ENCODE data around the gene OR6M1. TPM values are rescaled to one million over a fixed set of nuclear protein-coding genes. Genes with fewer than 3 reads are reported as not detected.

The OR6M1 gene
- total RNA-seq, 1 experiment from 2014 or later = not detected

DNA sequence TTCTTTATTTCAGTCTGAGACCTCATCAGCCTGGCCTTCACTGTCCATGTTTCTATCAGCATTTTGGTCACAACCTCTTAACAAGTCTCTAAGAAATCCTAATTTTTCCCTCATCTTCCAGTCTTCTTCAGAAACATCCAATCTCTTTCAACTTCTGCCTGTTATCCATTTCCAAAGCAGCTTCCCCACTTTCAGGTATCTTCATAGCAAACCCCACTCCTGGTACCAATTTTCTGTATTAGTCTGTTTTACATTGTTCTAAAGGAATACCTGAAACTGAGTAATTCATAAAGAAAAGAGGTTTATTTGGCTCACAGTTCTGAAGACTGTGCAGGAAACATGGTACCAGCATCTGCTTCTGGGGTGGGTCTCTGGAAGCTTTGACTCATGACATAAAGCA, 43.7 kb downstream of the OR6M1 start:
- Histone ChIP-seq H3K9me2 (ENCODE audit: insufficient read depth) (no peaks in the 10 kb centered on the region), H3K4me2 (no peak overlapping the region), H3K79me2 (ENCODE audit: low read depth) (no peaks in the 10 kb centered on the region), H3K4me3 (no peak overlapping the region), H3K4me1 (replicated peaks; ENCODE audit: insufficient read depth) (no peaks in the 10 kb centered on the region), H3K27me3 (ENCODE audit: insufficient read depth, low read depth) (peaks cover 22% of the 10 kb centered on the region), H3K36me3 (ENCODE audit: low read depth) (no peaks in the 10 kb centered on the region), H2AFZ (no peak overlapping the region), H3F3A (ENCODE audit: insufficient read depth, low read depth) (no peaks in the 10 kb centered on the region), H3K27ac (no peak overlapping the region), H3K9me3 (ENCODE audit: insufficient read depth, low read depth) (no peaks in the 10 kb centered on the region), H4K20me1 (ENCODE audit: insufficient read depth) (no peaks in the 10 kb centered on the region)
- BruUV-seq (replicated peaks) = no TSS peak
- POLR2A ChIA-PET (ENCODE audit: unreplicated experiment) = no interaction called here
- intact Hi-C loops (cut with micrococcal nuclease; ENCODE audit: unreplicated experiment) = no loop called here
- no peak for DNase-seq
- CTCF ChIA-PET = no interaction called here
- TF ChIP-seq, protein P1, sequence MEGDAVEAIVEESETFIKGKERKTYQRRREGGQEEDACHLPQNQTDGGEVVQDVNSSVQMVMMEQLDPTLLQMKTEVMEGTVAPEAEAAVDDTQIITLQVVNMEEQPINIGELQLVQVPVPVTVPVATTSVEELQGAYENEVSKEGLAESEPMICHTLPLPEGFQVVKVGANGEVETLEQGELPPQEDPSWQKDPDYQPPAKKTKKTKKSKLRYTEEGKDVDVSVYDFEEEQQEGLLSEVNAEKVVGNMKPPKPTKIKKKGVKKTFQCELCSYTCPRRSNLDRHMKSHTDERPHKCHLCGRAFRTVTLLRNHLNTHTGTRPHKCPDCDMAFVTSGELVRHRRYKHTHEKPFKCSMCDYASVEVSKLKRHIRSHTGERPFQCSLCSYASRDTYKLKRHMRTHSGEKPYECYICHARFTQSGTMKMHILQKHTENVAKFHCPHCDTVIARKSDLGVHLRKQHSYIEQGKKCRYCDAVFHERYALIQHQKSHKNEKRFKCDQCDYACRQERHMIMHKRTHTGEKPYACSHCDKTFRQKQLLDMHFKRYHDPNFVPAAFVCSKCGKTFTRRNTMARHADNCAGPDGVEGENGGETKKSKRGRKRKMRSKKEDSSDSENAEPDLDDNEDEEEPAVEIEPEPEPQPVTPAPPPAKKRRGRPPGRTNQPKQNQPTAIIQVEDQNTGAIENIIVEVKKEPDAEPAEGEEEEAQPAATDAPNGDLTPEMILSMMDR (conservative IDR thresholded peaks at IDR 0.05) = no peak
- TF ChIP-seq EZH2 (IDR thresholded peaks at IDR 0.05; ENCODE audit: low read depth) = no peak

DNA sequence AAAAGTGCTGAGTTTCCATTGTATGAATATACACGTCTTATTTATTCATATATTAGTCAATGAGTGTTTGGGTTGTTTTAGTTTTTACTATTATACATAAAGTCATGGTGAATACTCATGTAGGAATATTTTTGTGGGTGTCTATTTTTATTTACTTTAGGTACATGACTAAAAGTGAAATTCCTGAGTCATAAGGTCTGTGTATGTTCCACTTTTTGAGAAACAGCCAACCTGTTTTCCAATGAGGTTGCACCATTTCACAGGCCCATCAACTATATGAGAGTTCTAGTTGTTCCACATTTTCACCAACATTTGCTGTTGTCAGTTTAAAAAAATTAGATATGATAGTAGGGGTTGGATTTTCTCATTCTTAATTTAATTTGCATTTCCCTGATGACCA, 45.3 kb downstream of the OR6M1 start:
- intact Hi-C loops (cut with micrococcal nuclease; ENCODE audit: unreplicated experiment) = no loop called here
- Histone ChIP-seq H3K9me3 (ENCODE audit: insufficient read depth, low read depth) (no peaks in the 10 kb centered on the region), H3K4me2 (no peak overlapping the region), H2AFZ (no peak overlapping the region), H4K20me1 (ENCODE audit: insufficient read depth) (no peaks in the 10 kb centered on the region), H3K27me3 (ENCODE audit: insufficient read depth, low read depth) (peaks cover 36% of the 10 kb centered on the region), H3F3A (ENCODE audit: insufficient read depth, low read depth) (no peaks in the 10 kb centered on the region), H3K27ac (no peak overlapping the region), H3K9me2 (ENCODE audit: insufficient read depth) (no peaks in the 10 kb centered on the region), H3K4me3 (no peak overlapping the region), H3K36me3 (ENCODE audit: low read depth) (no peaks in the 10 kb centered on the region), H3K4me1 (replicated peaks; ENCODE audit: insufficient read depth) (no peaks in the 10 kb centered on the region), H3K79me2 (ENCODE audit: low read depth) (no peaks in the 10 kb centered on the region)
- CTCF ChIA-PET = no interaction called here
- no peak for TF ChIP-seq EZH2 (IDR thresholded peaks at IDR 0.05; ENCODE audit: low read depth)
- TF ChIP-seq, protein P1 (conservative IDR thresholded peaks at IDR 0.05) = no peak
- POLR2A ChIA-PET (ENCODE audit: unreplicated experiment) = no interaction called here
- no peak for DNase-seq
- no TSS peak for BruUV-seq (replicated peaks)

DNA sequence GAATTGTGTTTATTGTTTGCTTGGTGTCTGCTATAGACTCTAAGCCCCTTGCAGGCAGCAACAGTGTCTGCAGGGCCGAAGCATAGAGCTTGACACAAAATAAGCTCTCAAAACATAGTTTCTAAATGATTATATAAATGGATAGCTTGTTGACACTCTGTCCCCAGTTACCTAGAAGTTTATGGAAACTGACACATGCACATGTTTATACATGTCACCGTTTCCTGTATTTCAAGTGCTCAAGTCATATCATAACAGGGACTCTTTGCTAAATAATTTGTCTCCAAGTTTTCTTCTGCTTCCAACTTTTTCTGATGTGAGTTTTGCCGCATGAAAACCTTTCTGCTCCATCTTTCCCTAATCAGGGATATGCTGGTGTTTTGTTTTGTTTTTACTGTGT, 48.2 kb downstream of the OR6M1 start:
- H3K4me2 ChIP-seq = no peak overlapping the region
- H3K79me2 ChIP-seq (ENCODE audit: low read depth) = no peaks in the 10 kb centered on the region
- POLR2A ChIA-PET (ENCODE audit: unreplicated experiment) = no interaction called here
- CTCF ChIA-PET = no interaction called here
- no peak for DNase-seq
- TF ChIP-seq EZH2 (IDR thresholded peaks at IDR 0.05; ENCODE audit: low read depth) = no peak
- TF ChIP-seq, protein P1 (conservative IDR thresholded peaks at IDR 0.05) = no peak
- no peak overlapping the region for H3K4me3 ChIP-seq
- H3K27me3 ChIP-seq (ENCODE audit: insufficient read depth, low read depth) = peaks cover 59% of the 10 kb centered on the region
- no peaks in the 10 kb centered on the region for H3F3A ChIP-seq (ENCODE audit: insufficient read depth, low read depth)
- H3K9me3 ChIP-seq (ENCODE audit: insufficient read depth, low read depth) = no peaks in the 10 kb centered on the region
- no peaks in the 10 kb centered on the region for H4K20me1 ChIP-seq (ENCODE audit: insufficient read depth)
- no peaks in the 10 kb centered on the region for H3K9me2 ChIP-seq (ENCODE audit: insufficient read depth)
- no TSS peak for BruUV-seq (replicated peaks)
- no peaks in the 10 kb centered on the region for H3K4me1 ChIP-seq (replicated peaks; ENCODE audit: insufficient read depth)
- no peak overlapping the region for H3K27ac ChIP-seq
- intact Hi-C loops (cut with micrococcal nuclease; ENCODE audit: unreplicated experiment) = no loop called here
- no peaks in the 10 kb centered on the region for H3K36me3 ChIP-seq (ENCODE audit: low read depth)
- no peak overlapping the region for H2AFZ ChIP-seq
